Lower lobe of right lung (tissue), 2 donors: Measurements from ENCODE around the gene AIDA. TPM values are rescaled to one million over a fixed set of nuclear protein-coding genes. Genes with fewer than 3 reads are reported as not detected.

Experiments used
- ATAC-seq, 2 donors: fragments of 200-7000 bp; cut with Tn5 transposase; one replicate each; pipeline ENCODE4 v1.9.1; 2020 to 2022; ENCODE audit warnings: mild to moderate bottlenecking in 2 of 2, moderate library complexity in 2 of 2
- DNase-seq: peaks from one replicate; pipeline ENCODE4 v3.0.0-alpha.2; 2020
- H3K27ac ChIP-seq: fragments of 200-600 bp; one replicate; pipeline ENCODE4 v1.8.0; 2022
- H3K27me3 ChIP-seq: fragments of 200-600 bp; one replicate; pipeline ENCODE4 v1.8.0; 2022; ENCODE audit warnings: low read depth
- H3K36me3 ChIP-seq: fragments of 200-600 bp; one replicate; pipeline ENCODE4 v1.8.0; 2022; ENCODE audit warnings: mild to moderate bottlenecking
- H3K4me1 ChIP-seq: fragments of 200-600 bp; one replicate; pipeline ENCODE4 v1.8.0; 2022
- H3K4me3 ChIP-seq: fragments of 200-600 bp; one replicate; pipeline ENCODE4 v1.8.0; 2022; ENCODE audit warnings: mild to moderate bottlenecking
- H3K9me3 ChIP-seq: fragments of 200-600 bp; one replicate; pipeline ENCODE4 v1.8.0; 2022
- CTCF ChIP-seq: fragments of 200-600 bp; IDR thresholded peaks from one replicate; pipeline ENCODE4 v1.8.0; 2022; ENCODE audit warnings: antibody characterized with exemption, mild to moderate bottlenecking
- intact Hi-C: fragments of 100-400 bp; cut with DNase I; formaldehyde crosslinking; loops from one replicate; pipeline ENCODE4 v1.11.0; 2022
- long read RNA-seq: library from polyadenylated mRNA; unstranded; transcript quantifications from one replicate; pipeline ENCODE4 v2.0.0, GENCODE V29; 2021
- total RNA-seq: library from RNA; stranded (reverse); fragmentation: NEBNext Ultra II Directional; extraction: Animal tissue kit (Norgen Biotek cat#: 25700); gene quantifications from one replicate; pipeline ENCODE4 v1.2.1, GENCODE V29; 2021
- donor health status: DM: no; HTN: yes; CAD: no; lungs with severe emphysema.

The AIDA gene
- 92.5 TPM for total RNA-seq
- long read RNA-seq, full-length matches to known transcripts: 132 of 149 reads
- long read RNA-seq, partial matches to known transcripts: 2 of 149 reads
- long read RNA-seq, other reads (novel, unspliced or antisense): 15 of 149 reads

- intact Hi-C loops: no loop called here
- TF ChIP-seq CTCF: no peak
- H3K27ac ChIP-seq: peak within 1 kb of the TSS; percentile 99
- ATAC-seq: peak; percentile 96 to 97
- peaks cover 41% of the 10 kb centered on the region for H3K4me1 ChIP-seq
- DNase-seq: peak; percentile 96
- H3K36me3 ChIP-seq: peaks cover 28% of the 10 kb centered on the region
- H3K9me3 ChIP-seq: no peaks in the 10 kb centered on the region
- no peaks in the 10 kb centered on the region for H3K27me3 ChIP-seq
- H3K4me3 ChIP-seq: peak within 1 kb of the TSS; percentile 96
These were observed at the start of gene AIDA, which contains the start of gene BROX for GRCh38 chr1:222712253-222713090. TSS of gene AIDA (minus strand) at chr1:222712491. CDS start at chr1:222712317, 174 bp downstream. TSS of gene BROX (plus strand) at chr1:222712564. CDS start at chr1:222715700, 3,136 bp downstream.

GRCh38 chr1:222761083-222761482 is 48.8 kb upstream of the AIDA start:
- no peaks in the 10 kb centered on the region for H3K9me3 ChIP-seq
- no peaks in the 10 kb centered on the region for H3K4me1 ChIP-seq
- intact Hi-C loops: no loop called here
- DNase-seq (no peak), ATAC-seq (no peak)
- no peak overlapping the region for H3K4me3 ChIP-seq
- H3K27ac ChIP-seq: no peak overlapping the region
- no peaks in the 10 kb centered on the region for H3K27me3 ChIP-seq
- no peaks in the 10 kb centered on the region for H3K36me3 ChIP-seq
- no peak for TF ChIP-seq CTCF

- no peak for DNase-seq
- H3K36me3 ChIP-seq: no peaks in the 10 kb centered on the region
- no peak overlapping the region for H3K4me3 ChIP-seq
- no peaks in the 10 kb centered on the region for H3K27me3 ChIP-seq
- no peak overlapping the region for H3K27ac ChIP-seq
- no peak for ATAC-seq
- TF ChIP-seq CTCF: no peak
- no peaks in the 10 kb centered on the region for H3K9me3 ChIP-seq
- no peaks in the 10 kb centered on the region for H3K4me1 ChIP-seq
- intact Hi-C loops: no loop called here
These were observed 47.3 kb upstream of the AIDA start for GRCh38 chr1:222759451-222760035.

- DNase-seq (no peak), ATAC-seq (peak in 1 of 2 donors; percentile 35)
These were observed 45.5 kb upstream of the AIDA start for GRCh38 chr1:222757646-222758268.

More at GRCh38 chr1:222757646-222758268, 45.5 kb upstream of the AIDA start:
- no peak overlapping the region for H3K4me3 ChIP-seq
- no peak overlapping the region for H3K27ac ChIP-seq
- H3K9me3 ChIP-seq: no peaks in the 10 kb centered on the region
- H3K4me1 ChIP-seq: no peaks in the 10 kb centered on the region
- no peak for TF ChIP-seq CTCF
- no peaks in the 10 kb centered on the region for H3K27me3 ChIP-seq
- H3K36me3 ChIP-seq: no peaks in the 10 kb centered on the region
- intact Hi-C loops: no loop called here
